ENCODE results near the gene SLC36A4. TPM values are rescaled to one million over a fixed set of nuclear protein-coding genes. Genes with fewer than 3 reads are reported as not detected.

Gene SLC36A4
- total RNA-seq, 1 donor from 2014 or later = 40.4 TPM

- no peaks in the 10 kb centered on the region for H3K9me3 Mint-ChIP-seq (ENCODE audit: unreplicated experiment)
- H3K4me1 Mint-ChIP-seq (ENCODE audit: unreplicated experiment) = peaks cover 20% of the 10 kb centered on the region
- peaks cover 8% of the 10 kb centered on the region for H3K27me3 Mint-ChIP-seq (ENCODE audit: unreplicated experiment)
- DNase-seq (ENCODE audit: low spot score) = no peak
- peaks cover 4% of the 10 kb centered on the region for H3K36me3 Mint-ChIP-seq (ENCODE audit: low read depth, unreplicated experiment)
- no peak for TF ChIP-seq CTCF (IDR thresholded peaks at IDR 0.05; ENCODE audit: unreplicated experiment)
- H3K4me3 Mint-ChIP-seq (ENCODE audit: unreplicated experiment) = no peak overlapping the region
- H3K27ac Mint-ChIP-seq (ENCODE audit: unreplicated experiment) = no peak overlapping the region
Measured at GRCh38 chr11:93194673-93195291, 3.0 kb downstream of the SLC36A4 start.

DNA sequence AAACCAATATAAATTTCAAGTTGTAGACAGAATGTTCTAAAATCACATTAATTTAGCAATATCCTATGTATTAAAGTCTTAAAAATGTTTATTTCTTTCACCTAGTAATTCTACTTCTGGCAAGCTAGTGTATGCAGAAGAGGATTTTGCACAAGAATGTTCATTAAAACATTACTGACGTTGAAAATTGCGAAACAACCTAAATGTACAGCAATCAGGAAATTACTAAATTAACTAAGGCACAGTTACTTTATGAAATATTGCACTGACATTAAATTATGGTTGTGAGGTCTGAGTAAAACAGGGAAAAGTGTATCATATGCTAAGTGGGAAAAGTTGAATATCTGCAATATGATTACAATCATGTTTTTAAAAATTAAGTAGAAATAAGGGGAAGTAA is 4.1 kb downstream of the SLC36A4 start:
- Mint-ChIP-seq H3K36me3 (ENCODE audit: low read depth, unreplicated experiment) (peaks cover 4% of the 10 kb centered on the region), H3K27ac (ENCODE audit: unreplicated experiment) (no peak overlapping the region), H3K9me3 (ENCODE audit: unreplicated experiment) (no peaks in the 10 kb centered on the region), H3K4me3 (ENCODE audit: unreplicated experiment) (no peak overlapping the region), H3K4me1 (ENCODE audit: unreplicated experiment) (peaks cover 20% of the 10 kb centered on the region), H3K27me3 (ENCODE audit: unreplicated experiment) (peaks cover 8% of the 10 kb centered on the region)
- no peak for DNase-seq (ENCODE audit: low spot score)
- no peak for TF ChIP-seq CTCF (IDR thresholded peaks at IDR 0.05; ENCODE audit: unreplicated experiment)

DNA sequence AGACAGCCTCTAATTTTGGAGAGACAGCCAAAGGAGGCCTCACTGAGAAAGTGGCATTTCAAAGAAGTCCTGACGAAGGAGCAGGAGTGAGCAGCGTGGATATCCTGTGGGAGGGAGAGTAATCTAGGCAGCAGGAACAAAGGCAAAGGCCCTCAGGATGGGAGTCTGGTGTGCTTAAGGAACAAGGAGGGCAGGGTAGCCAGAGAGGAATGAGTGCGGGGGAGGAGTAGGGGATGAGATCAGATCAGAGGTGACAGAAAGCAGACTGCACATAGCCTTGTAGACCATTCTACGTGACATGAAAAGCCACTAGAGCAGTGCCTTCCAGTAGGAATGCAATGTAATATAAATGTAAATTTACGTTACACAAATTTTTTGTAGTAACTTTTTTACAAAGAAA is 5.6 kb downstream of the SLC36A4 start:
- peak overlapping the region; percentile 7 for H3K4me3 Mint-ChIP-seq (ENCODE audit: unreplicated experiment)
- TF ChIP-seq CTCF (IDR thresholded peaks at IDR 0.05; ENCODE audit: unreplicated experiment) = no peak
- peaks cover 16% of the 10 kb centered on the region for H3K4me1 Mint-ChIP-seq (ENCODE audit: unreplicated experiment)
- peaks cover 11% of the 10 kb centered on the region for H3K36me3 Mint-ChIP-seq (ENCODE audit: low read depth, unreplicated experiment)
- peak overlapping the region; percentile 86 for H3K27ac Mint-ChIP-seq (ENCODE audit: unreplicated experiment)
- H3K27me3 Mint-ChIP-seq (ENCODE audit: unreplicated experiment) = peaks cover 4% of the 10 kb centered on the region
- H3K9me3 Mint-ChIP-seq (ENCODE audit: unreplicated experiment) = no peaks in the 10 kb centered on the region
- DNase-seq (ENCODE audit: low spot score) = peak; percentile 43

DNA sequence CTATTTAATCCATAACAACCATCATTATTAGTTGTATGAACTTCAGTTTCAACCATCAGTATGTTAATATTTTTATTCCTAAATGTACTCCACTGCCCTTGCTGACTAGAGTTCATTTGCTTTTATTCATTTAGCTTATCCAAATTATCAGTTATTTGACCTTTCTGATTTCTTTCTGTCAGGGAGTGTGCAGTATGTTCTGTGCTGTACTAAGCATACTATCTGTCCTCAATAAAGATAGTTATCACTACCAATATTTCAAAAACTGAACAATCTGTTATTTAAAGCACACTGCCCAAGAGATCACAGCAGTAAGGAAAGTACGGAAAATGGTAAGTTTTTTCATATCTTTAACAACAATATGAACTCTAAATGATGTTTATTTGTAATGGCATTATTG is 8.3 kb downstream of the SLC36A4 start:
- H3K4me3 Mint-ChIP-seq (ENCODE audit: unreplicated experiment) = no peak overlapping the region
- H3K4me1 Mint-ChIP-seq (ENCODE audit: unreplicated experiment) = peaks cover 7% of the 10 kb centered on the region
- H3K27ac Mint-ChIP-seq (ENCODE audit: unreplicated experiment) = no peak overlapping the region
- peaks cover 2% of the 10 kb centered on the region for H3K27me3 Mint-ChIP-seq (ENCODE audit: unreplicated experiment)
- no peaks in the 10 kb centered on the region for H3K9me3 Mint-ChIP-seq (ENCODE audit: unreplicated experiment)
- DNase-seq (ENCODE audit: low spot score) = no peak
- TF ChIP-seq CTCF (IDR thresholded peaks at IDR 0.05; ENCODE audit: unreplicated experiment) = no peak
- peaks cover 8% of the 10 kb centered on the region for H3K36me3 Mint-ChIP-seq (ENCODE audit: low read depth, unreplicated experiment)

GRCh38 chr11:93188726-93189125 is 9.1 kb downstream of the SLC36A4 start:
- H3K4me3 Mint-ChIP-seq (ENCODE audit: unreplicated experiment) = no peak overlapping the region
- TF ChIP-seq CTCF (IDR thresholded peaks at IDR 0.05; ENCODE audit: unreplicated experiment) = no peak
- no peaks in the 10 kb centered on the region for H3K9me3 Mint-ChIP-seq (ENCODE audit: unreplicated experiment)
- peaks cover 7% of the 10 kb centered on the region for H3K4me1 Mint-ChIP-seq (ENCODE audit: unreplicated experiment)
- peaks cover 2% of the 10 kb centered on the region for H3K27me3 Mint-ChIP-seq (ENCODE audit: unreplicated experiment)
- peaks cover 8% of the 10 kb centered on the region for H3K36me3 Mint-ChIP-seq (ENCODE audit: low read depth, unreplicated experiment)
- H3K27ac Mint-ChIP-seq (ENCODE audit: unreplicated experiment) = no peak overlapping the region
- DNase-seq (ENCODE audit: low spot score) = no peak
